ENCODE data around the gene IFITM5.
"Not testable (repeated sequence)": the region's sequence is repeated elsewhere in the genome, so short reads cannot be mapped to it uniquely, and the experiment has no call there.

Gene IFITM5

GRCh38 chr11:276219-276618 lies 23.1 kb downstream of the IFITM5 start:
- TF ChIP-seq, protein P1, sequence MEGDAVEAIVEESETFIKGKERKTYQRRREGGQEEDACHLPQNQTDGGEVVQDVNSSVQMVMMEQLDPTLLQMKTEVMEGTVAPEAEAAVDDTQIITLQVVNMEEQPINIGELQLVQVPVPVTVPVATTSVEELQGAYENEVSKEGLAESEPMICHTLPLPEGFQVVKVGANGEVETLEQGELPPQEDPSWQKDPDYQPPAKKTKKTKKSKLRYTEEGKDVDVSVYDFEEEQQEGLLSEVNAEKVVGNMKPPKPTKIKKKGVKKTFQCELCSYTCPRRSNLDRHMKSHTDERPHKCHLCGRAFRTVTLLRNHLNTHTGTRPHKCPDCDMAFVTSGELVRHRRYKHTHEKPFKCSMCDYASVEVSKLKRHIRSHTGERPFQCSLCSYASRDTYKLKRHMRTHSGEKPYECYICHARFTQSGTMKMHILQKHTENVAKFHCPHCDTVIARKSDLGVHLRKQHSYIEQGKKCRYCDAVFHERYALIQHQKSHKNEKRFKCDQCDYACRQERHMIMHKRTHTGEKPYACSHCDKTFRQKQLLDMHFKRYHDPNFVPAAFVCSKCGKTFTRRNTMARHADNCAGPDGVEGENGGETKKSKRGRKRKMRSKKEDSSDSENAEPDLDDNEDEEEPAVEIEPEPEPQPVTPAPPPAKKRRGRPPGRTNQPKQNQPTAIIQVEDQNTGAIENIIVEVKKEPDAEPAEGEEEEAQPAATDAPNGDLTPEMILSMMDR (IDR thresholded peaks at IDR 0.05; ENCODE audit: low read depth, low read length), result no peak
- no peak overlapping the region for H3K4me3 ChIP-seq (replicated peaks in 1 of 2; ENCODE audit: low read depth in 2 of 2, low read length in 2 of 2)
- no peak for DNase-seq (ENCODE audit: low read depth in 2 of 2)

- TF ChIP-seq, protein P1 (IDR thresholded peaks at IDR 0.05; ENCODE audit: low read depth, low read length), result no peak
- DNase-seq (ENCODE audit: low read depth in 2 of 2), result no peak
- no peak overlapping the region for H3K4me3 ChIP-seq (replicated peaks in 1 of 2; ENCODE audit: low read depth in 2 of 2, low read length in 2 of 2)
Observed at GRCh38 chr11:272931-273198, 26.5 kb downstream of the IFITM5 start.

- TF ChIP-seq, protein P1 (IDR thresholded peaks at IDR 0.05; ENCODE audit: low read depth, low read length), result no peak
- no peak overlapping the region for H3K4me3 ChIP-seq (replicated peaks in 1 of 2; ENCODE audit: low read depth in 2 of 2, low read length in 2 of 2)
- DNase-seq (ENCODE audit: low read depth in 2 of 2), result no peak
Observed at GRCh38 chr11:272195-272930, 27.0 kb downstream of the IFITM5 start.

- DNase-seq (ENCODE audit: low read depth in 2 of 2), result no peak
- H3K4me3 ChIP-seq (replicated peaks in 1 of 2; ENCODE audit: low read depth in 2 of 2, low read length in 2 of 2), result no peak overlapping the region
- TF ChIP-seq, protein P1 (IDR thresholded peaks at IDR 0.05; ENCODE audit: low read depth, low read length), result no peak
Observed at GRCh38 chr11:271319-271715, 28.0 kb downstream of the IFITM5 start.

- H3K4me3 ChIP-seq (replicated peaks in 1 of 2; ENCODE audit: low read depth in 2 of 2, low read length in 2 of 2), result no peak overlapping the region
Observed at GRCh38 chr11:270451-271318, 28.6 kb downstream of the IFITM5 start.

DNA sequence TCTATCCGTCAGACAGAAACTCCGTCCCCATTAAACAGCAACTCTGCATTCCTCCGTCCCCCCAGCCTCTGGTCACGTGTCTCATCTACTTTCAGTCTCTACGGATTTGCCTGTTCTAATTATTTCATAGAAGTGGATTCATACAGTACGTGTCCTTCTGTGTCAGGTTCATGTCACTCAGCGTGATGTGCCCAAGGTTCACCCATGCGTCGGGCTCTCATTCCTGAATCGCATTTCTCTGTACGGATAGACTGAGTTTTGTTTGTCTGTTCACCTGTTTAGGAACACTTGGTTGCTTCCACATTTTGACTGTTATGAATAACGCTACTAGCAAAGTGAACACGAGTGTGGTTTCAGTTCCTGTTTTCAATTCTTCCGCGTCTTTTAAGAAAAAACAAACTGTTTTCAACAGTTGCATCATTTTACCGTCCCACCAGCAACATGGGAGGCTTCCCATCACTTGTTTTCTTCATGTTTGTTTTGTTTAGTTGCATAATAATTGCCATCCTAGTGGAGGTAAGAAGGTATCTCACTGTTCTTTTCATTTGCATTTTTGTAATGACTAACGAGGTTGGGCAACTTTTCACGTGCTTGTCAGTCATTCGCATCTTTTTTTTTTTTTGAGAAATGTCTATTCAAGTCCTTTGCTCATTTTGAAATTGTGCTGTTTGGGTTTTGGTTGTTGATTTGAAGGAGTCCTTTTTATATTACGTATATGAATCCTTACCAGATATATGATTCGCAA lies 30.0 kb downstream of the IFITM5 start:
- peak in 1 of 2 donors; percentile 24 for DNase-seq (ENCODE audit: low read depth in 2 of 2)
- H3K4me3 ChIP-seq (replicated peaks in 1 of 2; ENCODE audit: low read depth in 2 of 2, low read length in 2 of 2), result no peak overlapping the region
- TF ChIP-seq, protein P1 (IDR thresholded peaks at IDR 0.05; ENCODE audit: low read depth, low read length), result no peak

More at GRCh38 chr11:270451-271318, 28.6 kb downstream of the IFITM5 start:
- TF ChIP-seq, protein P1 (IDR thresholded peaks at IDR 0.05; ENCODE audit: low read depth, low read length), result no peak
- DNase-seq (ENCODE audit: low read depth in 2 of 2), result no peak

DNA sequence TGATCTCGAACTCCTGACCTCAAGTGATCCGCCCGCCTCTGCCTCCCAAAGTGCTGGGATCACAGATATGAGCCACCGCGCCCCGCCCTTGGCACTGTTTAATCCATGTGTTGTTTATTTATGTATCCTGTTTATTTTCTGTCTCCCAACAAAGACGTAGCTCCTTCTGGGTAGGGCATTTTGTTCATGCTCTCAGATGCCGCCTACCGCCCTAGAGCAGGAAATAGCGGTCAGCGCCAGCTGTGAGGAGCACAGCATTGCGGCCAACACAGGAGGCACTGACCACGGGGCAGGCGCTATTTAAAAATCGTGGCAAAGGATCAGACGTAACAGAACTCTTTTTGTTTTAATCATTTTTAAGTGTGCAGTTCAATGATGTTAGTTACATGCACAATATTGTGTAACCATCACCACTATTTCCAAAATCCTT lies 30.6 kb downstream of the IFITM5 start:
- DNase-seq (ENCODE audit: low read depth in 2 of 2), result peak; percentile 35 to 36
- H3K4me3 ChIP-seq (replicated peaks in 1 of 2; ENCODE audit: low read depth in 2 of 2, low read length in 2 of 2), result not testable (repeated sequence)

Measured in cardiac fibroblast (primary cell).